HG03354 (cell line): ENCODE measurements around the gene TEKTIP1.
"Not testable (repeated sequence)": the region's sequence is repeated elsewhere in the genome, so short reads cannot be mapped to it uniquely, and the experiment has no call there.

Source experiments
- ATAC-seq: cut with Tn5 transposase; IDR thresholded peaks from one replicate; pipeline ENCODE4 v1.9.1; 2021; ENCODE audit warnings: mild to moderate bottlenecking; ENCODE audit not compliant: unreplicated experiment, poor library complexity, severe bottlenecking

The TEKTIP1 gene

DNA sequence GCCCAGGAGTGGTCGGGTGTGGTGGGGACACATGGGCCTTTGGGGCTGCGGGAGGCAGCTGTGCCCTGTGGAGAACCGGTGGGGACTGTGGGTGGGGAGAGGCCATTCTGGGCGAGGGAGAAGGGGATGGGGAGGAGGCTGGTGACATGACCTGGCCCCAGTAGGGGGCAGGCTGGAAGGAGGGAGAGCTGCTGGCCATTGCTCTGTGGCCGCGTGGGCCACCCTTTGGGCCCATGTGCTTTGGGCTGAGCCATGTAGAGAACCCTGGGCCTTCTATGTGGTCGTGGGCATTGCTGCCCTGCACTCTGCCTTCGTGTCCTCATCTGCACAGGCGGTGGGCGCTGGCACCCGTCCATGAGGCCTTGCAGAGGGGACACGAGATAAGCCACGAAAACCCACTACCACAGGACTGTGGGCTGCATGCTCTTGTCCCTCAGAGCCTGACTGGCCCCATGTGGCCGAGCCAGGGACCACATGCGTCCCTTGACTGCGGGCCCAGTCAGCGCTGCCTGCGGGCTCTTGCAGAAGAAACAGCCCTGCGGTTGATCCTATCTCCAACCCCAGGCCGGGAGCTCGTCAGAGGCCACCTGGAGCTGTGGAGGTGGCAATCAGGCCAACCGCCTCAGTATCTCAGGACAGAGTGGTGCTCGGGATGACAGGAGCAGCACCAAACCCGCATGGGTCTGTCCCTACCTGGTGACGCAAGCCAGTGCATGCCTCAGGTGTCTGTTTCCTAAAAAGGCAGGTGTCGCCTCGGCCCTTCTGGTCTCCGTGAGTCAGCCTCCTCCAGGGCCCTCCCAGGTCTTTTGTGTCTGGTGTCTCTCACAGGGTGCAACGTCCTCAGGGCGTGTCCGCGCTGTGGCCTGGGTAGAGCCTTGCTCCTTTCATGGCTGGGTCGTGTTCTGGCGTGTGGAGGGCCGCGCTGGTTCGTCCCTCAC, 18.5 kb upstream of the TEKTIP1 start:
- no peak for ATAC-seq

DNA sequence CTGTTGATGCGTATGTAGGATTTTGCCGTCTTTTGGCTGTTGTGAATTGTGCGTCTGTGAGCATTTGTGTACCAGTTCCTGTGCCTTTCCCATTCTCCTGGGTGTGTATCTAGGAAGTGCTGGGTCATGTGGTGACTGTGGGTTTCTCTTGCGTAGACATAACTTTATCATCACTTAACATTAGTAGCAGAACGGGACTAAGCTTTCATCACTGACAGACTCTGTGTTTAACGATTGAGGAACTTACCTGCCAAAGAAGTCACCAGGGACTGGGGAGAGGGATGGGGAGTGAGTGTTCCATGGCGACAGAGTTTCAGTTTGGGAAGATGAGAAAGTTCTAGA, 17.9 kb upstream of the TEKTIP1 start:
- ATAC-seq: no peak

DNA sequence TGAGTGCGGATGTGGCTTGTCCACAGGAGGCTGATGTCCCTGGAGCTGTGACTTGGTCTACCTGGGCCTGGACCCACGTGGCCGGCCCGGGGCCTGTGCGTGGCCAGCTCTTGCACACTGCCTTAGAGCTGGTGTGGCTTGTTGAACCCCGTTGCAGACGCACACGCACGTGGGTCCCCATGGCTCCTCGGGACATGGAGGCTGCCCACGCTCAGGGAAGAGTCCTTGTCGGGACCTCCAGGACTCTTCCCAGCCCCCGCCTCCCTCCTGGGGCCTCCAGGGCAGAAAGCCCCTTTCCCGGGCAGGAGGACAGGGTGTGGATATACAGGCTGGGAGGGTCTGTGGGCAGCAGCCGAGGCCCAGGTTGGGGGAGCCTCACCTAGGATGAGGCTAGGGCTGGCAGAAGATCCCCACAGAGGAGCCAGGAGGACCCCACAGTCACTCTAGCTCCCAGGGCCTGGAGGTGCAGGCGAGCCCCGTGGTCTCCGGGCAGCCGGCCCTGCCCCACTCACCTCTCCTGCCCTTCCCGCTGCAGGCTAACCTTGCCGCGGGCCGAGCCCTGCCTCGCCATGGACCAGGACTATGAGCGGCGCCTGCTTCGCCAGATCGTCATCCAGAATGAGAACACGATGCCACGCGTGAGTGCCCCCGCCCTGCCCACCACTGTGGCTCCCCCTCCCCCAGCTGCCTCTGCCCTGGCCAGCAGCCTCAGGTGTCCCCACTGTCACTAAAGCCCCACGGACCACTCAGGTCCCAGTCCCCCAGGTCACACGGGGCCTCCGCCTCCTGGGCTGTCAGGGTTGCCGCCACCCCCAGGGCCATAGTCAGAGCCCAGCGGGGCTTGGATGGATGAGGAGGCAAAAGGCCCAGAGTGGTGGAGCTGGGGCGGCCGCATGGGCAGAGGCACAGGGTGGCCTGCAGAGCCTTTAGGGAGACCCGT, 16.3 kb upstream of the TEKTIP1 start:
- no peak for ATAC-seq

DNA sequence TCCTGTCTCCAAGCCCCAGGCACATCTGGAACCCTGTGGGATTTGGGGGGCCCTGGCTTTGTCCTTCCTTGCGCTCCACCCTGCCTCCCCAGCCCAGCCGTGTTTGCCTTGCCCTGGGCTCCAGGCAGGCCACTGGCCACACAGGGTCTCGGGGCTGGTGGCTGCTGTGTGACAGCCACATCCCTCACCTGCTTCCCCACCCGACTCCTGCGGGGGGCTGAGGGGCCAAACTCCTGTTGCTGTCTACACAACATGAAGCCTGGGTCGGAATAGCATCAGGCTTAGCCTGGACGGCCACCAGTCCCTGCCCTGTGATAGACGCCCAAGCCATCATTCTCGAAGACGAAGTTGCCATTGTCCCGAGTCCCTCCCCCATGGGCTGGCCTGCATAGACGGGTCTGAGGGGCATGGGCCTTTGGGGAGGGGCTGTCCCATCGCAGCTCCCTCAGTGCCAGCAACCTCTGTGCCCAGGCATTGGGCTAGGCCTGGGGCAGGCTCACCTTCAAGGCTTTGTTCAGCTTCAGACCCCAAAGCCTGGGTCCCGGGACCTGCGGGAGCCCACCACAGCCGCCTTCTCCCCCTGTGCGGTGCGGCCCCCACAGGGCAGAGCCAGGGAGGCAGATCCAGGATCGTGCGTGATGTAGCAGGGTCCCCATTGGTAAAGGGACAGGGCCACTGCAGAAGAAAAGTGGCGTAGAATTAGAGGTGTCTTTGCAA, 15.5 kb upstream of the TEKTIP1 start:
- no peak for ATAC-seq

DNA sequence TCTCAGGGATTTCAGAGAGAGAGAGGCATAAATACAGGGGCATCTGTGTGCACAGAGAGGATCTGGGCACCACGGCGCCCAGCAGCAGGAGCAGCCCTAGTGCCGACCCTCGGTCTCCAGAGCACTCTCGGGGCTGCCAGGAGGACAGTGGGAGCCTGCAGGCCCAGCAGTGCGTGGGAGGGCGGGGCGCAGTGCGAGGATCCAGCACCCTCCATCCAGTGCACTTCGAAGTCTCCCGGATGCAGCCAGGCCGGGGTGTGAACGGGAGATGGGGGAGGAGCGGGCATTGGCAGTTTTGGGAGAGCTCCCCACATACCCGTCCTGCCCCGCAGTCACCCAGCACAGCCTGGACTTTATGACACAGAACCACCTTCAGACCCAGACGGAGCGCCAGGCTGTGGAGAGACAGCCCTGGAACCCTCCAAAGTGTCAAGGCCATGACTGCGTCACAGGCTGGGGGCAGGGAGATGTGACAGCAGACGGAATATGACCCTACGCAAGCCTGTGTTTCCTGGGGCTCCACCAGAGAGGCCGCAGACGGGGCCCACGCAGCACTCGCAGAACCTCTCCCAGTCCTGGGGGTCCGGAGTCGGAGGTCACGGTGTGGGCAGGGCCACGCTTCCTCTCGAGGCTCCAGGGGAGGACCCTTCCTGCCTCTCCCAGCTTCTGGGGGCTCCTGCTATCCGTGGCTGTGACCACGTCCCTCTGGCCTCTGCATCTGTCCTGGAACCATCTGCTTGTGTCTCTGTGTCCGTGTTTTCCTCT, 14.7 kb upstream of the TEKTIP1 start:
- no peak for ATAC-seq

DNA sequence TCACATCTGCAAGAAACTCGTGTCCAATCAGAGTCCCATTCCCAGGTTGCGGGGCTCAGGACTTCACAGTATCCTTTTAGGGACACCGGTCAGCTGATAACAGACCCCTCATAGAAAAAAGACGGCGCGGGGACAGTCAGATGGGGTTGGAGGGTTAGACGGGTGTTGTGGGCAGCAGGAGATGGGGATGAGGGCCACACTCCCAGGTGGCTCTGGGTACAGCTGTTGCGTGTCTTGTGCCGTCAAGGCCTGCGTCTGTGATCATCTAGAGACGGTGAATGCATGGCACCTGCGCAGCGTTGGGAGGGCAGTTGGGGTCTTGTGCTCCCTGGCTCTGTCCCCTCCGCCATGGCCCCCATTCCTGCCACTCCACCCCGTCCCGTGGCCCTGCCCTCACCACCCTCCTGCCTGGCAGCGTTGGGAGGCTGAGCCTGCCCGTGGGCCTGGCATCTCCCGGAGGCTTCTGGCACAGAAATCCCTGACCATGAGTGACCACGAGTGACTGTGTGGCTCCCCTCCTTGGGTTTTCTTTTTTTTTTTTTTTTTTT, 14.0 kb upstream of the TEKTIP1 start:
- no peak for ATAC-seq

DNA sequence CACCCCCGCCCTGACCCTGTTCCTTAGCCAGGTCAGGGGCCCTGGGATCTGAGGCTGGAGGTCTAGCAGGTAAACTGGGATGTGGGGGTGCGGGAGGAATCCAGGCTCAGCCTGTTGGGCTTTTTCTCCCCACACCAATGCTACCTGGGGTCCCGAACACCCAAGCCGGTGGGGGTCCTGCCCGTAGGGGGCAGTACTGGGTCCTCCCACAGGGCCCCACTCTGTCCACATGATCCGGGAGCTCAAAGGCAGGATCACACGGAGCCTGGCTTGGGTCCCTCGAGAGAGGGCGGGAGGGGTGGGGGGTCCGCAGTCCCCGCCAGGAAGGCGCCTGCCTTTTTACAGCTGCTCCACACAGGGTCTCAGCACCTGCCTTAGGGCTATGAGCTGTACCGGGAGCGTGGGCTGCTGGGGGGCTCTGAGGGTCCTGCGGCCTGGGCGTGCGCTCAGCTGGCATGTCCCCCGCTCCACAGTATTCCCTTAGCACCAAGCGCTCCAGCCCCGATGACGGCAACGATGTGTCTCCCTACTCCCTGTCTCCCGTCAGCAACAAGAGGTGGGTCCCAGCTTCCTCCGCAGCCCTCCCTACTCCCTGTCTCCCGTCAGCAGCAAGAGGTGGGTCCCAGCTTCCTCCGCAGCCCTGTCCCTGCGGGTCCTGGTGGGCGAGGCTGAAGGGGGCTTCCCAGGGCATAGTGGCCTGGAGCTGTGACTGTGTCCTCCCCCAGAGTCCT, 12.3 kb upstream of the TEKTIP1 start:
- ATAC-seq: no peak

DNA sequence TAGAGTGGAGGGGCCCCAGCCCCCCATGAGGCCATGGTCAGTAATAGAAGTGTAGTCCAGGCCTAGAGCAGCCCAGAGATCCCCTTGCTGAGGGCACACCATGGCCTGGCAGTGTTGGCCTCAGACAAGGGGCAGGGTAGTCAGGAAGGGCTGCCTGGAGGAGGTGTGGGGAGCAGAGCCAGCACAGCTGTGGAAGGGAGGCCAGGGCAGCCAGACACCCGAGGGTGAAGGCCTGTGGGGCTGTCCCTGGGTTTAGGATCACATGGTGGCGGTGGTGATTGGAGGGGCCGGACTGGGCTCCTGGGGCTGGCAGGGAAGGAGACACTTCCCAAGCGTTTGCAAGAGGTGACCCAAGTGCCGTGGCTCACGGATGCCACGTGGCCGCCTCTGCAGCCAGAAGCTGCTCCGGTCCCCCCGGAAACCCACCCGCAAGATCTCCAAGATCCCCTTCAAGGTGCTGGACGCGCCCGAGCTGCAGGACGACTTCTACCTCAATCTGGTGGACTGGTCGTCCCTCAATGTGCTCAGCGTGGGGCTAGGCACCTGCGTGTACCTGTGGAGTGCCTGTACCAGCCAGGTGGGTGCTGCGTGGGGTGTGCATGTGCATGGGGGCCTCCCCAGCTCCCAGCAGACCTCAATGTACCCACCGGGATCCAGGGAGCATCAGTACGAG, 11.6 kb upstream of the TEKTIP1 start:
- no peak for ATAC-seq

DNA sequence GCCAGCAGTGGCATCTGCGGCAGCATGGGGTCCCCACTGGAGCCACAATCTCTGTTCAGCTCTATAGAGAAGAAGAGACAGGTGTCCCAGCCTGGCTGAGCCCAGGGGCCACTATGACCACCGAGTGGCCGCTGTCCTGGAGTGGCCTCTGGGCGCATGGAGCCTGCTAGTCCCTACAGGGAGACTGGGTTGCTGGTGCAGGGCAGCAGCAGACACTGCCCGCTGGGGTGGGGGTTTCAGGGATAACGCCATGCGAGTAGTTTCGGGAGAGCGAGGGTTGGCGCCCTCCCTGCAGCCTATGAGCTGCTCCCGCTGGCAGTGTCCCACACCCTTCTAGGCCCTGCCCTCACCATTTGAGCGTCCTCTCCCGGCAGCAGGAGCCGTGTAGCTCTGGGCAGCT, 10.9 kb upstream of the TEKTIP1 start:
- ATAC-seq: no peak

DNA sequence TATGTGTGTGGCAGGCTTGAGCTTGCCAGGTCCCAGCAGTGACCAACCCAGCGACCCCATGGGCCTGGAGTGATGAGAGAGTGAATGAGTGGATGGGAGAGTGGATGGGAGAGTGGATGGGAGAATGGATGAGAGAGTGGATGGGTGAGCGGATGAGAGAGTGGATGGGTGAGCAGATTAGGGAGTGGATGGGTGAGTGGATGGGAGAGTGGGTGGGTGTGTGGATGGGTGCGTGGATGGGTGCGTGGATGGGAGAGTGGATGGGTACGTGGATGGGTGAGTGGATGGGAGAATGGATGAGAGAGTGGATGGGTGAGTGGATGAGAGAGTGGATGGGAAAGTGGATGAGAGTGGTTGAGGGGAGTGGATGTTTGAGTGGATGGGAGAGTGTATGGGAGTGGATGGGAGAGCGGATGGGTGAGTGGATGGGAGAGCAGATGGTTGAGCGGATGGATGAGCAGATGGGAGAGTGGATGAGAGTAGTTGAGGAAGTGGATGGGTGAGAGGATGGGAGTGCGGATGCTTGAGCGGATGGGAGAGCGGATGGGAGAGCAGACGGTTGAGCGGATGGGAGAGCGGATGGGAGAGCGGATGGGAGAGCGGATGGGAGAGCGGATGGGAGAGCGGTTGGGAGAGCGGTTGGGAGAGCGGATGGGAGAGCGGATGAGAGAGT, 10.3 kb upstream of the TEKTIP1 start:
- ATAC-seq: no peak

DNA sequence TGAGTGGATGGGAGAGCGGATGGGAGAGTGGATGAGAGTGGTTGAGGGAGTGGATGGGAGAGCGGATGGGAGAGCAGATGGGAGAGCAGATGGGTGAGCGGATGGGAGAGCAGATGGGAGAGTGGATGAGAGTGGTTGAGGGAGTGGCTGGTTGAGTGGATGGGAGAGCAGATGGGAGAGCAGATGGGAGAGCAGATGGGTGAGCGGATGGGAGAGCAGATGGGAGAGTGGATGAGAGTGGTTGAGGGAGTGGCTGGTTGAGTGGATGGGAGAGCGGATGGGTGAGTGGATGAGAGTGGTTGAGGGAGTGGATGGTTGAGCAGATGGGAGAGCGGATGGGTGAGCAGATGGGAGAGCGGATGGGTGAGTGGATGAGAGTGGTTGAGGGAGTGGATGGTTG, 9.7 kb upstream of the TEKTIP1 start:
- not testable (repeated sequence) for ATAC-seq

DNA sequence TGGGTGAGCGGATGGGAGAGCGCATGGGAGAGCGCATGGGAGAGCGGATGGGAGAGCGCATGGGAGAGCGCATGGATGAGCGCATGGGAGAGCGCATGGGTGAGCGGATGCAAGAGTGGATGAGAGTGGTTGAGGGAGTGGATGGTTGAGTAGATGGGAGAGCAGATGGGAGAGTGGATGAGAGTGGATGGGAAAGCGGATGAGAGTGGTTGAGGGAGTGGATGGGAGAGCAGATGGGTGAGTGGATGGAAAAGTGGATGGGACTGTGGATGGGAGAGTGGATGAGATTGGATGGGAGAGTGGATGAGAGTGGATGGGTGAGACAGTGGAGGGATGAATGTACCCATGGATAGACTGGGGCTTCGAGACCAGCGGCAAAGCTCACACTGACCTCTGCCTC, 8.6 kb upstream of the TEKTIP1 start:
- no peak for ATAC-seq

DNA sequence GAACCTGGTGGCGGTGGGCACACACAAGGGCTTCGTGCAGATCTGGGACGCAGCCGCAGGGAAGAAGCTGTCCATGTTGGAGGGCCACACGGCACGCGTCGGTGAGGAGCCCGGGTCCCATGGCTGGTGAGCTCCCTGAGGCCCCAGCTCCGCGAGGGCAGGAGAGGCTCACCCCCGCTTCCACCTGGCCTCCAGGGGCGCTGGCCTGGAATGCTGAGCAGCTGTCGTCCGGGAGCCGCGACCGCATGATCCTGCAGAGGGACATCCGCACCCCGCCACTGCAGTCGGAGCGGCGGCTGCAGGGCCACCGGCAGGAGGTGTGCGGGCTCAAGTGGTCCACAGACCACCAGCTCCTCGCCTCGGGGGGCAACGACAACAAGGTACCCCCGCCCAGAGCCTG, 7.3 kb upstream of the TEKTIP1 start:
- ATAC-seq: no peak

DNA sequence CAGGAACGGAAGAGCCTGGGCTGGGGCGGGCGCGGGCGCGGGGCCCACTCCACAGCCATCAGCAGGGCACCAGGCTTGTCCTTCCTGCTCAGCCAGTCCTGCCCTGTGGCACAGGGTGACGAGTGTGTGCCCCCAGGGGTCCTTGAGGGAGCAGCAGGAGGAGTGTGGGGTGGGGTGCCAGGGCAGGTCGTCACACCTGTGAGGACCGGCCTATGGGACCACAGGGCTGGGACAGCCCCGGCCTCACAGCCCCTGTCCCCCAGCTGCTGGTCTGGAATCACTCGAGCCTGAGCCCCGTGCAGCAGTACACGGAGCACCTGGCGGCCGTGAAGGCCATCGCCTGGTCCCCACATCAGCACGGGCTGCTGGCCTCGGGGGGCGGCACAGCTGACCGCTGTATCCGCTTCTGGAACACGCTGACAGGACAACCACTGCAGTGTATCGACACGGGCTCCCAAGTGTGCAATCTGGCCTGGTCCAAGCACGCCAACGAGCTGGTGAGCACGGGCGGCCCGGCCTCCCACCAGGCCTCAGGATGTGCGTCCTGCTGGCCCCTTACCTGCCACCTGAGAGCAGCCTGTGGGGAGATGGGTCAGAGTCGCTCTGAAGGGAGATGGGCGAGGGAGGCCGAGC, 6.7 kb upstream of the TEKTIP1 start:
- no peak for ATAC-seq

DNA sequence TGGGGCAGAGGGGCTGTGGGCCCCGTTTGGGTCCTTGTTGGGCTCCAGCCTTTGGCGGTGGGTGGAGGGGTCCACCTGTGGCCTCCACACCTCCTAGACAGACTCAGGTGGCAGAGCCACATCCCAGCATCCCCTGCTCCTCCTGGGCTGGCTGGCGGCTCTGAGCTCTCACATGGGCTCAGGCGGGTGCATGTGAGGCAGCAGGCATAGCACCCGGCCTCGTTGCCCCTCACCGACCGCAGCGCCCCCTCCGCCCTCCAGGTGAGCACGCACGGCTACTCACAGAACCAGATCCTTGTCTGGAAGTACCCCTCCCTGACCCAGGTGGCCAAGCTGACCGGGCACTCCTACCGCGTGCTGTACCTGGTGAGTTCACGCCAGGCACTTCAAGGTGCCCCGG, 5.9 kb upstream of the TEKTIP1 start:
- no peak for ATAC-seq

DNA sequence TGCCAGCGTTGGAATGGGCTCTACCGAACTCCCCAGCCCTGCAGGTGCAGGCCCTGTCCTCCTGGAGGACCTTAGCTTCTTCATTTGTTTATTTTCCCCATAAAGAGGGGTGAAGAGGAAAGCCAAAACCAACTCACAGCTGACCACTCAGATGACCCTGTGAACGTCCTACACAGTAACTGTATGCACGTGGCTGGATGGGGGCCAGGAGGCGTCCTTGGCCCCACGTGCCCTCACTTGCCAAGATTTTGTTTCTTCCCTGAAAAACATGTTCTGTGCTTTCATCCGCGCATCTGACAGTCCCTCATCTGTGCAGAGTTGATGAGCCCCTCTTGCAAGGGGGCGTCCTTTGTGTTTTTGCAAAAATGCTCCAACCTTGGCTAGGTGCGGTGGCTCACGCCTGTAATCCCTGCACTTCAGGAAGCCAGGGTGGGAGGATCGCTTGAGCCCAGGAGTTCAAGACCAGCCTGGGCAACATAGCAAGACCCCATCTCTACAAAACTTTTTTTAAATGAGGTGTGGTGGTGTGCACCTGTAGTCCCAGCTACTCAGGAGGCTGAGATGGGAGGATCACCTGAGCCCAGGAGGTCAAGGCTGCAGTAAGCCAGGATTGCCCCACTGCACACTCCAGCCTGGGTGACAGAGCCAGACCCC, 5.3 kb upstream of the TEKTIP1 start:
- ATAC-seq: no peak
